LHCN-M2 (cell line): ENCODE results near the gene ARHGEF4. TPM values are rescaled to one million over a fixed set of nuclear protein-coding genes. Genes with fewer than 3 reads are reported as not detected.
"Not testable (repeated sequence)": the region's sequence is repeated elsewhere in the genome, so short reads cannot be mapped to it uniquely, and the experiment has no call there.

Experiments
- DNase-seq: peaks from one replicate; pipeline ENCODE4 v3.0.0-alpha.2; 2012; ENCODE audit warnings: low read depth
- total RNA-seq: library from RNA; depleted of rRNA; stranded (reverse); fragments of >200 nt; gene quantifications from 2 replicates; pipeline ENCODE4 v1.2.3, GENCODE V29; 2014

ARHGEF4 gene
- total RNA-seq, 1 experiment from 2014 or later = 0.23 TPM

GRCh38 chr2:130976591-130977237 lies 140.0 kb downstream of the ARHGEF4 start:
- DNase-seq = no peak

GRCh38 chr2:130977461-130978050 lies 140.8 kb downstream of the ARHGEF4 start:
- no peak for DNase-seq

GRCh38 chr2:130981667-130982066 lies 145.0 kb downstream of the ARHGEF4 start:
- no peak for DNase-seq

GRCh38 chr2:130985206-130985780 lies 148.6 kb downstream of the ARHGEF4 start:
- no peak for DNase-seq

GRCh38 chr2:130985831-130986649 lies 149.3 kb downstream of the ARHGEF4 start:
- DNase-seq = no peak

- DNase-seq = no peak
Measured at GRCh38 chr2:130986890-130987493, 150.3 kb downstream of the ARHGEF4 start.

GRCh38 chr2:130987519-130988425 lies 151.1 kb downstream of the ARHGEF4 start:
- DNase-seq = no peak

- DNase-seq = not testable (repeated sequence)
Measured at GRCh38 chr2:130991446-130991845, 154.7 kb downstream of the ARHGEF4 start.

- not testable (repeated sequence) for DNase-seq
Measured at GRCh38 chr2:130992003-130992402, 155.3 kb downstream of the ARHGEF4 start.

GRCh38 chr2:130996691-130997090 lies 160.0 kb downstream of the ARHGEF4 start:
- no peak for DNase-seq

GRCh38 chr2:130997198-130997597 lies 160.5 kb downstream of the ARHGEF4 start:
- DNase-seq = no peak

- DNase-seq = no peak
Measured at GRCh38 chr2:130998561-130998960, 161.8 kb downstream of the ARHGEF4 start.

- DNase-seq = no peak
Measured at GRCh38 chr2:131004446-131005209, 167.9 kb downstream of the ARHGEF4 start.

- DNase-seq = no peak
Measured at GRCh38 chr2:131005216-131005935, 168.7 kb downstream of the ARHGEF4 start.

- DNase-seq = no peak
Measured at GRCh38 chr2:131006561-131006960, 169.8 kb downstream of the ARHGEF4 start.

- no peak for DNase-seq
Measured at GRCh38 chr2:131008967-131009366, 172.3 kb downstream of the ARHGEF4 start.

- no peak for DNase-seq
Measured at GRCh38 chr2:131009713-131010475, 173.2 kb downstream of the ARHGEF4 start.

GRCh38 chr2:131010566-131010965 lies 173.9 kb downstream of the ARHGEF4 start:
- no peak for DNase-seq

- no peak for DNase-seq
Measured at GRCh38 chr2:131011486-131011885, 174.8 kb downstream of the ARHGEF4 start.
